Adipocyte (in vitro differentiated cells): ENCODE data around the gene APEX1.
"Not testable (repeated sequence)": the region's sequence is repeated elsewhere in the genome, so short reads cannot be mapped to it uniquely, and the experiment has no call there.

Experiments
- DNase-seq: peaks from one replicate; pipeline ENCODE4 v3.0.0-alpha.2; 2015; ENCODE audit warnings: low read depth
- H3K27me3 ChIP-seq: replicated peaks from 2 replicates; pipeline ENCODE4 v1.7.0; 2013; ENCODE audit warnings: mild to moderate bottlenecking, low read length, moderate library complexity; ENCODE audit not compliant: control insufficient read depth, insufficient read depth
- H3K36me3 ChIP-seq: 2 replicates; pipeline ENCODE4 v1.7.0; 2013; ENCODE audit warnings: low read length, mild to moderate bottlenecking, moderate library complexity; ENCODE audit not compliant: control insufficient read depth, insufficient read depth, severe bottlenecking
- H3K4me1 ChIP-seq: 2 replicates; pipeline ENCODE4 v1.7.0; 2013; ENCODE audit warnings: mild to moderate bottlenecking, low read length, moderate library complexity; ENCODE audit not compliant: control insufficient read depth, insufficient read depth
- H3K4me3 ChIP-seq: 2 replicates; pipeline ENCODE4 v1.7.0; 2013; ENCODE audit warnings: mild to moderate bottlenecking, low read length, moderate library complexity
- H3K9ac ChIP-seq: 2 replicates; pipeline ENCODE4 v1.7.0; 2013; ENCODE audit warnings: mild to moderate bottlenecking, low read length, moderate library complexity
- H3K9me3 ChIP-seq: 2 replicates; pipeline ENCODE4 v1.7.0; 2013; ENCODE audit warnings: mild to moderate bottlenecking, low read length, moderate library complexity; ENCODE audit not compliant: control insufficient read depth

Gene APEX1

DNA sequence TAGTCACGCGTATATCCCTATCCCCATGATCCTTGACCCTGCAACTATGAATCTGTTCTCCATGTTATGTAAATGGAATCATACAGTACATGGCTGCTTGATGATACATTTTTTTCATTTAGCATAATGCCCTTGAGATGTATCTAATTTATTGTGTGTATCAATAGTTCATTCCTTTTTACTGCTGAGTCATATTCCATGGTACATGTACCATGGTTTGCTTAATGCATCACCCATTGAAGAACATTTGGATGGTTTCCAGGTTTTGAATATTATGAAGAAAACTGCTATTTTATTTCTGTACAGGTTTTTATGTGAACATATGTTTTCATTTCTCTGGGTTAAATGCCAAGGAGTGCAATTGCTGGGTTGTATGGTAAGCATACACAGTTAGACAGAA lies 46.3 kb downstream of the APEX1 start:
- Histone ChIP-seq H3K9ac (no peak overlapping the region), H3K27me3 (no peaks in the 10 kb centered on the region), H3K4me3 (no peak overlapping the region), H3K36me3 (no peaks in the 10 kb centered on the region), H3K4me1 (peaks cover 5% of the 10 kb centered on the region), H3K9me3 (no peaks in the 10 kb centered on the region)
- DNase-seq: peak; percentile 53

DNA sequence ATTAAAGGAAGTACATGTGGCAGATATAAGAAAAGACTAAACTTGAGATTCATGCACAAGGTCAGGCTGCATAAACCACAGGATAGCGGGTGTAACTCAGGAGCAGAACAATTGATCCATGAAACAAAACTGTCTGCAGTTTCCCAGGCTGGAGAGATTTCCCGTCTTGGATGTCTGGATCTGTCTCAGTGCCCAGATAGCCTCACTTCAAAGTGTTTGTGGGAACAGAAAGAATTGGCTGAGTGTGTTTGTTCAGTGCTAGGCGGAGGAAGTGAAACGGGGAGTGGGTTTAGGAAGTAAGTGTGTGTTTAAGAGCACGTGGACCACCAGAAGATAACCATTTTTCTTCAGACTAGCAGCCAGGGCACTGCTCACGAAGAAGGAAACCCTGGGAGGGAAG lies 48.9 kb downstream of the APEX1 start:
- DNase-seq: no peak

DNA sequence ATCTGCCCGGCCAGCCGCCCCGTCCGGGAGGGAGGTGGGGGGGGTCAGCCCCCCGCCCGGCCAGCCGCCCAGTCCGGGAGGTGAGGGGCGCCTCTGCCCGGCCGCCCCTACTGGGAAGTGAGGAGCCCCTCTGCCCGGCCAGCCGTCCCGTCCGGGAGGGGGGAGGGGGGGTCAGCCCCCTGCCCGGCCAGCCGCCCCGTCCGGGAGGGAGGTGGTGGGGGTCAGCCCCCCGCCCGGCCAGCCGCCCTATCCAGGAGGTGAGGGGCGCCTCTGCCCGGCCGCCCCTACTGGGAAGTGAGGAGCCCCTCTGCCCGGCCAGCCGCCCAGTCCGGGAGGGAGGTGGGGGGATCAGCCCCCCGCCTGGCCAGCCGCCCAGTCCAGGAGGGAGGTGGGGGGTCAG lies 51.2 kb downstream of the APEX1 start:
- DNase-seq, H3K4me3 ChIP-seq, H3K36me3 ChIP-seq: not testable (repeated sequence)

More for the DNA sequence above, 48.9 kb downstream of the APEX1 start:
- no peak overlapping the region for H3K9ac ChIP-seq
- H3K4me1 ChIP-seq: peaks cover 5% of the 10 kb centered on the region
- H3K27me3 ChIP-seq: no peaks in the 10 kb centered on the region
- H3K36me3 ChIP-seq: no peaks in the 10 kb centered on the region
- no peak overlapping the region for H3K4me3 ChIP-seq
- no peaks in the 10 kb centered on the region for H3K9me3 ChIP-seq

DNA sequence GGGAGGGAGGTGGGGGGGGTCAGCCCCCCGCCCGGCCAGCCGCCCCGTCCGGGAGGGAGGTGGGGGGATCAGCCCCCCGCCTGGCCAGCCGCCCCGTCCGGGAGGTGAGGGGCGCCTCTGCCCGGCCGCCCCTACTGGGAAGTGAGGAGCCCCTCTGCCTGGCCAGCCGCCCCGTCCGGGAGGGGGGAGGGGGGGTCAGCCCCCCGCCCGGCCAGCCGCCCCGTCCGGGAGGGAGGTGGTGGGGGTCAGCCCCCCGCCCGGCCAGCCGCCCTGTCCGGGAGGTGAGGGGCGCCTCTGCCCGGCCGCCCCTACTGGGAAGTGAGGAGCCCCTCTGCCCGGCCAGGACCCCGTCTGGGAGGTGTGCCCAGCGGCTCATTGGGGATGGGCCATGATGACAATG lies 51.7 kb downstream of the APEX1 start:
- not testable (repeated sequence) for H3K4me1 ChIP-seq, DNase-seq, H3K36me3 ChIP-seq, H3K27me3 ChIP-seq, H3K4me3 ChIP-seq, H3K9ac ChIP-seq, H3K9me3 ChIP-seq

More for the DNA sequence above, 51.2 kb downstream of the APEX1 start:
- not testable (repeated sequence) for H3K9me3 ChIP-seq, H3K4me1 ChIP-seq, H3K27me3 ChIP-seq, H3K9ac ChIP-seq
